ENCODE measurements around the gene PPP2R5D. TPM values are rescaled to one million over a fixed set of nuclear protein-coding genes. Genes with fewer than 3 reads are reported as not detected.

The PPP2R5D gene
- 10 to 100 TPM; 24.1 to 26.8 TPM for total RNA-seq
- 10 to 100 TPM; 19.0 to 19.8 TPM for polyA plus RNA-seq
- long read RNA-seq, donor 1, partial matches to known transcripts: 147 of 189 reads
- long read RNA-seq, donor 1, other reads (novel, unspliced or antisense): 38 of 189 reads
- long read RNA-seq, donor 2, partial matches to known transcripts: 91 of 120 reads
- long read RNA-seq, donor 2, other reads (novel, unspliced or antisense): 28 of 120 reads
- long read RNA-seq, donor 3, partial matches to known transcripts: 35 of 107 reads
- long read RNA-seq, donor 3, other reads (novel, unspliced or antisense): 70 of 107 reads
- long read RNA-seq, donor 4, partial matches to known transcripts: 118 of 119 reads
- long read RNA-seq, donor 4, other reads (novel, unspliced or antisense): 0 of 119 reads
- long read RNA-seq, donor 5, transcript PPP2R5D-208 (16 exons, 3,044 nt): major isoform, 6 of 218 reads
- long read RNA-seq, donor 5, partial matches to known transcripts: 164 of 218 reads
- long read RNA-seq, donor 5, other reads (novel, unspliced or antisense): 48 of 218 reads

- WGBS, 2 donors: 1% methylated on average over 40 to 59 of the region's 59 CpGs
- peak within 1 kb of the TSS; percentile 71 for H3K4me3 ChIP-seq
- H3K4me1 ChIP-seq (ENCODE audit: control insufficient read depth in 5 of 5, insufficient read depth in 5 of 5, low read length in 5 of 5): peaks cover 8 to 45% (median 26%) of the 10 kb centered on the region in 5 donors
- DNase-seq (peak; percentile 98 to 100 (median 99)), ATAC-seq (ENCODE audit: insufficient read depth, low FRiP score) (peak; percentile 95)
- H3K27me3 ChIP-seq (ENCODE audit: control insufficient read depth in 3 of 3, insufficient read depth in 3 of 3, low read length in 2 of 3): no peaks in the 10 kb centered on the region
- TF ChIP-seq CTCF (IDR thresholded peaks at IDR 0.05; ENCODE audit: control extremely low read depth, extremely low read depth): no peak
- H3K27ac ChIP-seq (ENCODE audit: low read depth in 1 of 2, low read length in 1 of 2): peak within 1 kb of the TSS; percentile 80 to 86
- H3K9me3 ChIP-seq (ENCODE audit: control insufficient read depth in 4 of 4, insufficient read depth in 3 of 4, low read length in 3 of 4): no peaks in the 10 kb centered on the region
- H3K9ac ChIP-seq (ENCODE audit: insufficient read depth in 1 of 2, low read length in 2 of 2): peak within 1 kb of the TSS; percentile 77 to 87
- H3K36me3 ChIP-seq (ENCODE audit: control insufficient read depth in 4 of 4, insufficient read depth in 4 of 4, low read length in 4 of 4): peaks cover 0 to 4% (median 2%) of the 10 kb centered on the region in 4 donors
Observed at GRCh38 chr6:42984001-42984923, at the start of gene PPP2R5D. TSS of gene PPP2R5D (plus strand) at chr6:42984570. CDS start at chr6:42984678, 108 bp downstream.

GRCh38 chr6:42935322-42935721 is 49.0 kb upstream of the PPP2R5D start:
- Histone ChIP-seq H3K27ac (ENCODE audit: low read depth in 1 of 2, low read length in 1 of 2) (no peak overlapping the region), H3K27me3 (ENCODE audit: control insufficient read depth in 3 of 3, insufficient read depth in 3 of 3, low read length in 2 of 3) (no peaks in the 10 kb centered on the region), H3K9ac (ENCODE audit: insufficient read depth in 1 of 2, low read length in 2 of 2) (no peak overlapping the region), H3K4me3 (no peak overlapping the region), H3K4me1 (ENCODE audit: control insufficient read depth in 5 of 5, insufficient read depth in 5 of 5, low read length in 5 of 5) (peaks cover 0 to 12% (median 4%) of the 10 kb centered on the region in 5 donors), H3K9me3 (ENCODE audit: control insufficient read depth in 4 of 4, insufficient read depth in 3 of 4, low read length in 3 of 4) (no peaks in the 10 kb centered on the region), H3K36me3 (ENCODE audit: control insufficient read depth in 4 of 4, insufficient read depth in 4 of 4, low read length in 4 of 4) (peaks cover 7 to 42% (median 18%) of the 10 kb centered on the region in 4 donors)
- WGBS, 2 donors: 45 to 75% methylated on average over 7 of the region's 7 CpGs
- no peak for TF ChIP-seq CTCF (IDR thresholded peaks at IDR 0.05; ENCODE audit: control extremely low read depth, extremely low read depth)
- DNase-seq (no peak), ATAC-seq (ENCODE audit: insufficient read depth, low FRiP score) (no peak)

GRCh38 chr6:42936398-42936797 is 48.0 kb upstream of the PPP2R5D start:
- H3K4me3 ChIP-seq: no peak overlapping the region
- H3K9ac ChIP-seq (ENCODE audit: insufficient read depth in 1 of 2, low read length in 2 of 2): no peak overlapping the region
- H3K9me3 ChIP-seq (ENCODE audit: control insufficient read depth in 4 of 4, insufficient read depth in 3 of 4, low read length in 3 of 4): no peaks in the 10 kb centered on the region
- H3K27ac ChIP-seq (ENCODE audit: low read depth in 1 of 2, low read length in 1 of 2): no peak overlapping the region
- H3K4me1 ChIP-seq (ENCODE audit: control insufficient read depth in 5 of 5, insufficient read depth in 5 of 5, low read length in 5 of 5): peaks cover 0 to 5% (median 0%) of the 10 kb centered on the region in 5 donors
- 90 to 95% methylated on average over 11 of the region's 11 CpGs for WGBS, 2 donors
- ATAC-seq (ENCODE audit: insufficient read depth, low FRiP score) (no peak), DNase-seq (no peak)
- peaks cover 7 to 47% (median 20%) of the 10 kb centered on the region in 4 donors for H3K36me3 ChIP-seq (ENCODE audit: control insufficient read depth in 4 of 4, insufficient read depth in 4 of 4, low read length in 4 of 4)
- TF ChIP-seq CTCF (IDR thresholded peaks at IDR 0.05; ENCODE audit: control extremely low read depth, extremely low read depth): no peak
- H3K27me3 ChIP-seq (ENCODE audit: control insufficient read depth in 3 of 3, insufficient read depth in 3 of 3, low read length in 2 of 3): no peaks in the 10 kb centered on the region

Measured in lung (tissue), 16 donors.